HG03565 (cell line): ENCODE data around the gene EXTL1.

Experiments
- ATAC-seq: cut with Tn5 transposase; IDR thresholded peaks from one replicate; pipeline ENCODE4 v1.9.1; 2021; ENCODE audit warnings: mild to moderate bottlenecking, moderate library complexity; ENCODE audit not compliant: unreplicated experiment

Gene EXTL1

DNA sequence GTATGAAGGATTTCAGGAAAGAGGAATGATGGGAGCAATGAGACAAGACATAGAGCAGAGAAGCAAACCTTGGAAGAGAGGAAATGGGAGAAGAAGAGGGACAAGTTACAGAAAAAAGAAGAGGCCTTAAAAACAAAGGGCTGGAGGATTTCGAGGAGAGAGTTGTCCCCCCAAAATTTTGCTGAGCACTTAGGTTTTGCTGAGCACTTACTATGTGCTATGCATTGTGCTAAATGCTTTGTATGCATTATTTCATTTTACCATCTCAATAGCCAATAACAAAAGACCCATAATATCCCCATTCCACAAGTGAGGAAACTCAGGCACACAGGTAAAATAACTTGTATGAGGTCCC, 48.3 kb downstream of the EXTL1 start:
- ATAC-seq = no peak

DNA sequence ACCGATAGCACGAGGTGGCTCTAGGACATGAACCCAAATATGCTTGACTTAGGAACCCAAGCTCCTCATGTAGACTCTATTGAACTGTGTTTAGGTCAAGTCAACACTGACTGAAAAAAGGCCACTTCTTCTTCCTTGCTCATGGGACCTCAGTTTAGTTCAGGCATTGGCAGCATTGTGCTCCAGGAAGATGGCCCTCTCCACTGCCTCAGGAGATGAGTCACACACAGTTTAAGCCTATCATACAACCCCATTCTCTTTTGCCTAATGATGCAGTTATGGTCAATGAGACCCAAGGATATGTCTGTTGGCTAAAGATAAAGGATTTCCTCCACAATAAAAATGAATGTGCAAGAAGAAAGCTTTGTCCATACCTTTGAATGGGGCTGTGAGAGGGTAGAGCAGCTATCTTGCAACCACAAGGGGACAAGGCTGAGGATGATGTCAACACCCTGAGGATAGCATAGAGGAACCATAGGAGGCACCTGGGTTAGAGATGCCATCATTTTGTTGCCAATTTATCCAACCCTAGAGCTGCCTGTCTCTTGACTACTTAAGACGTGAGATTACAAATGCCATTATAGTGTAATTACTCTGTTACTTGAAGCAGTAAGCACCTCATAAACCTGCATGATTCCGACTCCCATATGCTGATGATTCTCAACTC, 48.9 kb downstream of the EXTL1 start:
- ATAC-seq = no peak

DNA sequence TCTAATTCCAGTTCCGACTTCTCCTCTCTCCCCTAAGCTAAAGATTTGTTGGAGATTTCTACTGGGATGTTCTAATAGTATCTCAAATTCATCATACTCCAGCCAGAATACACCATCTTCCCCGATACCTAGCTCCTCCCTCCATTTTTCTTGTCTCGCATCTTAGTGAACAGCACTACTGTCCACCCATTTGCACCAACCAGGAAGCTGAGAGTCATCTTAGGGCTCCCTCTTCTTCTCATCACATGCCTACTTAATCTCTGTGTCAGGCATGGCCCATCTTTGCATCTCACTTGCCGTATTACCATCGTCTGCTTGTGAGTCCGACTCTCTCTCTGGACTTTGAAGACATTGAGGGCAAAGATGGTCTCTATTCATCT, 49.4 kb downstream of the EXTL1 start:
- no peak for ATAC-seq

DNA sequence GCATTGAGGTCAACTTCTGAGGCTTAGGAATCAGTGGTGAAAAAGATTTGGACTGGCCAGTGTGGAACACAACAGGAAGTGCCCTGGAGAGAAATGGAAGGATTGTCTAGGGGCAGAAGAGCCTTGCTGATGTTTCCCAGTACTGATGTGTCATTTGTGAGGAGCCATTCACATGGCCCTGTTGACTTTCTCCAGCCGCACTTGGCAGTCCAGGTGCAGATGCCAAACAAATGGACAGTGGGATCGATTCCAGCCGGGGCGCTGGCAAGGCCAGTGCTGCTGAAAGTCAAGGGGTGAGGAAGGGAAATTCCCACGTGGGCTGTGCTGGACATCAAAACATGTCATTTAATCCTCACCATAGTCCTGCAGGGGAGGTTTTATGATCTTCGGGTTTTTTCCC, 50.7 kb downstream of the EXTL1 start:
- no peak for ATAC-seq

DNA sequence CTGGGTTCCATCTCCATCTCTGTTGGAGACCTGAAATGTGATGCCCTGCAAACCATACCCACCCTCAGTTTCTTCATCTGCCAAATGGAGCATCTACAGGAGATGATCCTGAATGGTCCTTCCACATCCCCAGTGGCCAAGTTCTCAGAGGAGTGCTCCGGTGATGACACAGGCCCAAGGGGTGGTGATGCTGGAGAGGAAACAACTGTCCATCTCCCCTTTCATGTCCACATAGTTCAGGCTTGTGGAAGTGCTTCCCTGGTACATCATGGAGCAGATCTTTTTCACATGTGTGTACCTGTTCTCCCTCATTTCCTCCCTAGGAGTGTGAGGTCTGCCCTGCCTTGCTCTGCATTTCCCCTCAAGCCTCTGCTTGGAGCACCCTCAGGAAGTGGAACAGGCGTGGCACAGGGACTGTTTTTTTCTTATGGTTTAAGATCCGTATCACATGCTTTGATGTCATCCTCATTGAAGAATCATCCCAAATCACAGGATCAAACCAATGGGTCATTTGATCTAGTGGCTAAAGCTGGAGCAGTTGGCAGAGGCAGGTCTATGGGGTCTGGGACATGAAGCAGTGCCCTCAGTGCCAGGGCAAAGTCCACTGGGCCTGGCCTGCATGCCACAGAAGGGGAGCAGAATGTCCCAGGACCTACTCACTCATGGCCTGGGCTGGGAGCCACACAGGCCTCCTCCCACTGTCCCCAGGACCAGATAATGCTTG, 54.0 kb downstream of the EXTL1 start:
- no peak for ATAC-seq

DNA sequence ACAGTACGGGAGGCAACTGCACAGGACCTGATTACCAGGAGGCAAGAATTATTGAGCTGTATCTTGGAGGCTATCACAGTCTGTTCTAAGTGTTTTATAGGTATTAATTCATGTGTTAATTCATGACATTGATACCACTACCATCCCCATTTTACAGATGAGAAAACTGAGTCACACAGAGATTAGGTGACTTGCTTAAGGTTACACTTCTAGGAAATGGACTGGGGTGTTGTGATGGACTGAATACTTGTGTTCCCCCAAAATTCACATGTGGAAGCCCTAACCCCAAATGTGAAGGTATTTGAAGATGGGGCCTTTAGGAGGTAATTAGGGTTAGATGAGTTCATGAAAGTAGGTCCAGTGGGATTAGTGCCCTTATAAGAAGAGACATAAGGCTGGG, 55.9 kb downstream of the EXTL1 start:
- no peak for ATAC-seq

DNA sequence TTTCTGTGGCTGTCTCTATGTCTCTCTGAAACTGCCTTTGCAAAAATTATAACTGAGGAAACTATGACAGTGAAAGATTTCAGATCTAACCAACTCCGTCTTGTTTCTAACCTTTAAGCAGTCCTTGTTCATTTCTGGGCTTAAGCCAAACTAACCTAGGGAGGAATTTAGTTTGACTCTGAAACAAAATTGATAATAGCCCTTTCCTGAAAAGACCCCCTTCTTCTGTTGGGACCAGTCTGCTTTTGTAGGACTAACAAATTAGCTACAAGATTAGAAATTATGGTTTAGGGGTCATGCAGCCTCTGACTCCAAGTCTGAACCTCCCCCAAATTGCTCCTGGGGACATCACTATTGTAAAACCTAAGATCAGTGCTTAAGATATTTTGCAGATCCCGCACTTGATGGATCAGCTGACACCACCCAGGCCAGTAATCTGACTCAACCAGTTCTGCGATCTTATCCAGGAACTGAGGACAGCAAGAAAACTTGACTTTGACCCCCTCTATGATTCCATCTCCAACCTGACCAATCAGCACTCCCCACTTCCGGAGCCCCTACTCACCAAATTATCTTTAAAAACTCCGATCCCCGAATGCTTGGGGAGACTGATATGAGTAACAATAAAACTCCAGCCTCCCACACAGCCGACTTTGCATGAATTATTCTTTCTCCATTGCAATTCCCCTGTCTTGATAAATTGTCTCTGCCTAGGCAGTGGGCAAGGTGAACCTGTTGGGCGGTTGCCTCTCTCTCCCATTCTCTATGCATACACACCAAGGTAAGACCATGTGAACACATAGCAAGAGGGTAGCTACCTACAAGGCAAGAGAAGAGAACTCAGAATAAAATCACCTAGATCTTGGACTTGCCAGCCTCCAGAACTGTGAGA, 57.0 kb downstream of the EXTL1 start:
- no peak for ATAC-seq

DNA sequence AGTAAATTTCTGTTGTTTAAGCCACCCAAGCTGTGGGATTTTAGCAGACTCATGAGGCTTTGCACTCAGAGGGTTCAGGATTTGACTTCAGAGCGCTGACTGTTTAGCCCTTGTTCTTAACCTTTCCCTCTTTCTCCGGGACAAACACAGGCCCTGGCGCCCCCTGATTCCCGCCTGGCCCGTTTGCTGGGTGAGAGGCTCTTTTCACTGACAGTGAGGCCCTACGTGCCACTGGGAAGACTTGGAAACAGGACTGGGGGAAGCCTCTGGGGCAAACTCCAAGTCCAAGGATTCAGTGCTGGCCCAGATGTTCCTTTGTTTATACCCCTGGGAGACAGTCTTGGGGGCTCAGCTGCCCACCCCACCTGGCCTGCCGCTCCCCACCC, 57.6 kb downstream of the EXTL1 start:
- no peak for ATAC-seq

DNA sequence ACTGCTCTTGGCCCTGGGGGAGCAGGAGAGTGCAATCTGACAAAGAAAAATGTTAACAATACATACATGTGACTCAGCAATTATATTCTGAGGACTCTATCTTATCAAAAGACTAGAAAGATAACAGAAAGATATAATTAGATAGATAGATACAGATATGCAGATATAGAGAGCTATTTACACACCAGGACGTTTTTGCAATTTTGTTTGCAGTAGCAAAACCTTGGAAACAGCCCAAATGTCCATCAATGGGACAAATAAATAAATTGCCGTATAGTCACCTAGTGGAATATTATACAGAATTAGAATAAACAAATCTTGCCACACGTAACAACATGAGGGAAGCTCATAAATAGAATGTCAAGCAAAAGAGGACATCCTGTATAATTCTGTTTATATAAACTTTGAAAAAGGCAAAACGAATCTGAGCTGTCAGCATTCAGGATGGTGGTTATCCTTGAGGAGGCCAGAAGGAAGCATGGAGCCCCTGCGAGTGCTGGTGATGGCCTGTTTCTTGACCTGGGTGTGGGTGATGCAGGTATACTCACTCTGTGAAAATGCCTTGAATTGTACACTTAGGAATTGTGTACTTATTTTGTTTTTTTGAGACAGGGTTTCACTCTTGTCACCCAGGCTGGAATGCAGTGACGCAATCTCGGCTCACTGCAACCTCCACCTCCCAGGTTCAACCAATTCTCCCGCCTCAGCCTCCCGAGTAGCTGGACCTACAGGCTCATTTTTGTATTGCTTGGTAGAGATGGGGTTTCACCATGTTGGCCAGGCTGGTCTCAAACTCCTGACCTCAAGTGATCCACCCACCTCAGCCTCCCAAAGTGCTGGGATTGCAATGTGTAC, 58.6 kb downstream of the EXTL1 start:
- no peak for ATAC-seq

DNA sequence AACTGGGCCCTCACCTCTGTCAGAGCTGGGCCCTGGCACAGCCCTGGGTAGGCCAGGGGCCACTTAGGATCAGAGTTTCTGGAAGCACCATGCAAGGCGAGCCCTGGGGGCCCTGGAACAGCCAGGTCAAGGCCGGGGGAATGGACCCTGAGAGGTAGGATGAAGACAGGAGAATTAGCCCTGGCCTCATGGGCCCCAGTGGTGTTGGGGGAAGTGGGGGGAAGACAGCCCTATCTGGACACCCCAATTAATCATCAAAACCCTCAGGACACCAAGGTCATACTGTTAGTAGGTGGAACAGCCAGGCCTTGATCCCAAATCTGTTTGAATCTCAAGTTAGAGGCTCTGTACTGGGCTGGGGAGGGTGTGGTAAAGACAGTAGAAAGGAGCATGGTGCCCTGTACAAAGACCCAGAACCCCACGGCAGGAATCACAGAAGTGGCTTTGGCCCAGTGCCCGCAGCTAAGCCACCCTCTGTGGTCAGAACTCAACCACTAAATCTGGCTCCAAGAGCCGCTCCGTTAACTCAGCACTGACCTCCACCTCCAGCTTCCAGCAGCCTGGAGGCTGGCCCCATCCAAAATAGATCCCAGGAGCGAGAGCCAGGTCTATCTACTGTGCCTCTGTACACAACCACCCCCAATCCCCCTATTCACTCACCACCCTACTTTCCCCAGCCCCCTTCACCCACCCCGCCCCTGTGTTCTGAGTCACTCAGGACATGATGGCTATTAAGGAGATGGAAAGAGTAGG, 59.9 kb downstream of the EXTL1 start:
- ATAC-seq = no peak

DNA sequence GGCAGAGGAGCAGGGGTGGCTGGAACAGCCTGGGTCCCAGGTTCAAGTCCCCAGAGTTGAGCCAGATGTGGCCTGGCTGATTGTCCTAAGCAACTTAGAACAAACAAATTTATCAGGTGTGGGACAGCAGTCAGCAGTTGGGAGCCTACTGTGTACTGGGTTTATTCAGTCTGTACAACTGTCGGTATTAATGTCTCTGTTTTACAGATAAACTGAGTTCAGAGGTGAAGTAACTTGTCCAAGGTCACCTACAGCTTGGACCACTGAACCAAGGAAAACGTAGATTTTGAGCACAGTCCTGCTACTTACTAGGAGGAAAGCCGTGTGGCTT, 60.4 kb downstream of the EXTL1 start:
- ATAC-seq = no peak

DNA sequence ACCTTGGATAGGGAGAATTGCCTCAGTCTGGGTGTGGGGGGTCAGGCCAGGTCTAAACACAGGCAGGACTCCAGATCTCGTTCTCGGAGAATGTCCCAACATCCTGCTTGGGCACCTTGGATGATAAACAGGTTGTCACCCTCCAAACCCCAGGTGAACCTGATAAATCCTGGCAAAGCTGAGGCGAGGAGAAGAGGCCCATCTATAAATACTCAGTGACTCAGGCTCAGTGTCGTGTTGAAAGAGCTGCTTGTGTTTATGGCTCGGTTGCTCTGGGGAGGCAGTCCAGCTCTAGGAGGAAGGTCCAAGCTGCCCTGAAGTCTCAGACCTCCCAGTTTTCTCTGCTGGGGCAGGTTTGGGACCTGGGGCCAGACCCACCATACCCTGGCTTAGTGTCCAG, 61.6 kb downstream of the EXTL1 start:
- ATAC-seq = no peak

DNA sequence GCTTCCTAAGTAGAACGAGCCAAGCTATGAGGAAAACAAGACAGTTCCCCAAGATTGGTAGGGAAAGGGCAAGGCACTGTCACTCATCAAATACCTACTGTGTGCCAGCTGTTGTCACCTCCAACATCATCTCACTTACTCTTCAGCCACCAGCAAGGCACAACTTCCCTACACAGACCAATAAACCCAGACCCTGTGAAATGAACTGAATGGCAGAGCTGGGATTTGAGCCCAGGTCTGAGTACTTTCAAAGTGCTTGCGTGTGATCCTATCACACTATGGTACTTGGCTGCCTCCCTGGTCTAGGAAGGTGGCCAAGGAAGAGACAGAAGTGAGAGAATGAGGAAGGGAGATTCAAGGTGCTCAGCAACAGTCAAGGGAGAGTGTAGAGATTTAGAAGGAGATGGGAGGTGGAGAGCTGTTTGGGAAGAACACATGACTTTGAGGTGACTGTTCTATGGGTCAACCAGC, 62.6 kb downstream of the EXTL1 start:
- ATAC-seq = no peak

DNA sequence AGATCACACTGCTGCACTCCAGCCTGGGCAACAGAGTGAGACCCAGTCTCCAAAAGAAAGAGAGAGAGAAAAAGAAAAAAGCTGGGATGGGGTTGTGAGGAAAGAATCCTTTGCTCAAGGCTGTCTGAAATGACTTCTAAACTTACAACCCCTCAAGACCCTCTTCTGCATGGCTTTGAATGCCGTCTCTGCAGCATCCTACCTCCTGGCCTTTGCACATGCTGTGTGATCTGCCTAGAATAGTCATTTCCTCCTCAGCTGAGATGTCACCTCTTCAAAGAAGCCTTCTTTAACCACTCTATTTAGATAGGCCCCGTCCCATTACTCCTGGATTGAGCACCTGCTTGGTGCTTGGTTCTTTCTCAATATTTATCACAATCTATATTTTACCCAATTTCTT, 63.3 kb downstream of the EXTL1 start:
- ATAC-seq = no peak
